Activated B cell treated with CpG ODN at 0.5 μM for 24 hours (primary cell): ENCODE results near the gene KCNJ15. TPM values are rescaled to one million over a fixed set of nuclear protein-coding genes. Genes with fewer than 3 reads are reported as not detected.

ENCODE experiments used
- ATAC-seq: fragments of 200-7000 bp; cut with Tn5 transposase; one replicate; pipeline ENCODE4 v1.10.0; 2021; ENCODE audit warnings: low read depth, mild to moderate bottlenecking, moderate library complexity
- CTCF ChIA-PET: fragments of 350-600 bp; sonication (Branson Sonifier 250); formaldehyde crosslinking; loops from one replicate; lab custom pipeline; 2021; ENCODE audit warnings: antibody characterized with exemption; lab: Charles Lee
- POLR2A ChIA-PET: fragments of 350-600 bp; sonication (Branson Sonifier 250); formaldehyde crosslinking; loops from one replicate; lab custom pipeline; 2021; ENCODE audit warnings: antibody characterized with exemption; lab: Charles Lee
- DNase-seq: peaks from one replicate; pipeline ENCODE4 v3.0.0; 2022
- H3K27ac Mint-ChIP-seq: one replicate; pipeline ENCODE4 v1.8.0; 2020; ENCODE audit warnings: mixed read lengths
- H3K27me3 Mint-ChIP-seq: one replicate; pipeline ENCODE4 v1.8.0; 2021; ENCODE audit warnings: mixed read lengths
- H3K36me3 Mint-ChIP-seq: one replicate; pipeline ENCODE4 v1.8.0; 2021; ENCODE audit warnings: low read depth, mixed read lengths
- H3K4me1 Mint-ChIP-seq: one replicate; pipeline ENCODE4 v1.8.0; 2021; ENCODE audit warnings: mixed read lengths
- H3K4me3 Mint-ChIP-seq: one replicate; pipeline ENCODE4 v1.8.0; 2020; ENCODE audit warnings: mild to moderate bottlenecking, mixed read lengths
- H3K9me3 Mint-ChIP-seq: one replicate; pipeline ENCODE4 v1.8.0; 2020; ENCODE audit warnings: mixed read lengths
- intact Hi-C: fragments of 100-400 bp; cut with micrococcal nuclease; formaldehyde crosslinking; loops from one replicate; pipeline ENCODE4 v1.15.1; 2024
- total RNA-seq: library from RNA; stranded (reverse); gene quantifications from 2 replicates; pipeline ENCODE4 v1.2.3, GENCODE V29; 2022
- TF ChIP-seq, protein P1 (sequence below): fragments of 200-600 bp; IDR thresholded peaks from one replicate; pipeline ENCODE4 v1.8.0; 2022; ENCODE audit warnings: antibody characterized with exemption, mild to moderate bottlenecking

Gene KCNJ15
- total RNA-seq, 1 donor from 2014 or later: not detected

DNA sequence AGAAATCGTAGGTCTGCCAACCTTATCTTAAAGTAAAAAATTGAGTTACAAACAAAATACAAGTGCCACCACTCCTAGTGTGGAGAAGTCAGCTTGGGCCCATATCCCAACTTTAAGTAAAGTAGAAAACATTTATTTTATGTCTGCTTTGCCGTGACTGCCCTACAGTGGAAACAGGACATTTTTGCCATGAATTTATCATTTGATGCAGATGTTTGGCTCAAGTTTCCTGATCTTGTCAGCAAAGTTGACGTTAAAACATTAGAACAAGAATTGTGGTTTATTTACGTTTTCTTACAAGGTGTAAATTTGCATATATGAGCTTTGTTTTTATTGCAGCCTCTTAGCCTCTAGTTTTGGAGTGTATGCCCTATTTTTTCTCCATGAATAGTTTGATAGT lies 17.1 kb upstream of the KCNJ15 start:
- no peak for ATAC-seq
- intact Hi-C loops: no loop called here
- no peak overlapping the region for H3K4me3 Mint-ChIP-seq

DNA sequence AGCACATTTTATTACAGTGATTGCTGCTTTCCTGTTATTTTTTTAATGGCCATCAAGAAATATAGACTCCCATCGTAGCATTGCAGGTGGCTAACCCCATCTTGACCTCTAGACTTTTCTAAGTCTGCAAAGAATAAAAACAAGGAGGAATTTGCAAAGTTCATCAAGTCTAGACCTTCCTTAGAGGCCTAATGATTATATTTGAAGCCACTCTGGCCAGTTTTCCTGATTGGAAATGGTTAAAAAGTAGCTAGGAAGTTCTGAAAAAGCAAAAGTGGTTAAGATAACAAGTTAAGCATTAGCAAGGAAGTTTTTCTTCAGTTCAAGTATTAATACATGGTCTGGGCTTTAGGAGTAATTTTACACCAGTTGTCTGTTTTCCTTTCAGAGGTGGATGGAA lies 16.7 kb upstream of the KCNJ15 start:
- no peaks in the 10 kb centered on the region for H3K4me1 Mint-ChIP-seq
- CTCF ChIA-PET: no interaction called here
- POLR2A ChIA-PET: no interaction called here
- no peak overlapping the region for H3K27ac Mint-ChIP-seq
- H3K36me3 Mint-ChIP-seq: no peaks in the 10 kb centered on the region
- no peak overlapping the region for H3K4me3 Mint-ChIP-seq
- peaks cover 5% of the 10 kb centered on the region for H3K27me3 Mint-ChIP-seq
- TF ChIP-seq, protein P1, sequence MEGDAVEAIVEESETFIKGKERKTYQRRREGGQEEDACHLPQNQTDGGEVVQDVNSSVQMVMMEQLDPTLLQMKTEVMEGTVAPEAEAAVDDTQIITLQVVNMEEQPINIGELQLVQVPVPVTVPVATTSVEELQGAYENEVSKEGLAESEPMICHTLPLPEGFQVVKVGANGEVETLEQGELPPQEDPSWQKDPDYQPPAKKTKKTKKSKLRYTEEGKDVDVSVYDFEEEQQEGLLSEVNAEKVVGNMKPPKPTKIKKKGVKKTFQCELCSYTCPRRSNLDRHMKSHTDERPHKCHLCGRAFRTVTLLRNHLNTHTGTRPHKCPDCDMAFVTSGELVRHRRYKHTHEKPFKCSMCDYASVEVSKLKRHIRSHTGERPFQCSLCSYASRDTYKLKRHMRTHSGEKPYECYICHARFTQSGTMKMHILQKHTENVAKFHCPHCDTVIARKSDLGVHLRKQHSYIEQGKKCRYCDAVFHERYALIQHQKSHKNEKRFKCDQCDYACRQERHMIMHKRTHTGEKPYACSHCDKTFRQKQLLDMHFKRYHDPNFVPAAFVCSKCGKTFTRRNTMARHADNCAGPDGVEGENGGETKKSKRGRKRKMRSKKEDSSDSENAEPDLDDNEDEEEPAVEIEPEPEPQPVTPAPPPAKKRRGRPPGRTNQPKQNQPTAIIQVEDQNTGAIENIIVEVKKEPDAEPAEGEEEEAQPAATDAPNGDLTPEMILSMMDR: no peak
- no peak for ATAC-seq
- intact Hi-C loops: no loop called here
- no peaks in the 10 kb centered on the region for H3K9me3 Mint-ChIP-seq
- DNase-seq: no peak

More for the DNA sequence above, 17.1 kb upstream of the KCNJ15 start:
- no peak for DNase-seq
- H3K27me3 Mint-ChIP-seq: peaks cover 5% of the 10 kb centered on the region
- H3K4me1 Mint-ChIP-seq: no peaks in the 10 kb centered on the region
- H3K9me3 Mint-ChIP-seq: no peaks in the 10 kb centered on the region
- TF ChIP-seq, protein P1: no peak
- CTCF ChIA-PET: no interaction called here
- no peak overlapping the region for H3K27ac Mint-ChIP-seq
- no peaks in the 10 kb centered on the region for H3K36me3 Mint-ChIP-seq
- POLR2A ChIA-PET: no interaction called here

DNA sequence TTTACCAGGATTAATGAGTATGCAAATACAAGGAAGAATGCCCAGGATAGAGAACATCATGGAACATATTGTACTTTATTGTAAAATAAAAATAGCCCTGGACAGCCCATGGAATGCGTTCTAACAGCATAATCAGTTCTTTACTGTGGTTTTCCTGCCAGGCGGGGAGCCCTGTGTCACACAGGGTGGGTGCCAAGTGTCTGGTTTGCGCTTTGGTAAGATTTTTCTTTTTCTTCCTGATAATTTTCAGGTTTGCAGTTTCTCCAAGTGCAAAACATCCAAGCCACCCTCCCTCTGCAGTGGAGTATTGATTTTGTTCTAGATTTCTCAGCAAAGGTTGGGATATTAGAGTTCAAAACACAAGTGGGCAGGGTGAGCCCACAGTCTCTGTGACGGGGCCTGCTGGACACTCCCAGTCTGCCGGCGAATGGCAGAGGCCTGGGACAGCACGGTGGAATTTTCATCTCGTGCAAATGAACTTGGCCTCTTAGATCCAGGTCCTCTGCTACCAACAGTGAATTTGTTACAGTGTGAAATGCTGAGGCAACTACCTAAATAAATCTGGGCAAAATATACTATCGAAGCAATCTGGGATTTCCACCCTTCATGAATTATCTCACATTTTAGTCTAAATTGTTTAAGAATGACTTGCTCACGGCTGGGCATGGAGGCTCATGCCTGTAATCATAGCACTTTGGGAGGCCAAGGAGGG lies 15.6 kb upstream of the KCNJ15 start:
- ATAC-seq: no peak
- H3K4me3 Mint-ChIP-seq: no peak overlapping the region
- TF ChIP-seq, protein P1: no peak
- no peak overlapping the region for H3K27ac Mint-ChIP-seq
- H3K9me3 Mint-ChIP-seq: no peaks in the 10 kb centered on the region
- CTCF ChIA-PET: no interaction called here
- H3K27me3 Mint-ChIP-seq: peaks cover 5% of the 10 kb centered on the region
- H3K36me3 Mint-ChIP-seq: no peaks in the 10 kb centered on the region
- DNase-seq: no peak
- intact Hi-C loops: no loop called here
- POLR2A ChIA-PET: no interaction called here
- H3K4me1 Mint-ChIP-seq: no peaks in the 10 kb centered on the region

DNA sequence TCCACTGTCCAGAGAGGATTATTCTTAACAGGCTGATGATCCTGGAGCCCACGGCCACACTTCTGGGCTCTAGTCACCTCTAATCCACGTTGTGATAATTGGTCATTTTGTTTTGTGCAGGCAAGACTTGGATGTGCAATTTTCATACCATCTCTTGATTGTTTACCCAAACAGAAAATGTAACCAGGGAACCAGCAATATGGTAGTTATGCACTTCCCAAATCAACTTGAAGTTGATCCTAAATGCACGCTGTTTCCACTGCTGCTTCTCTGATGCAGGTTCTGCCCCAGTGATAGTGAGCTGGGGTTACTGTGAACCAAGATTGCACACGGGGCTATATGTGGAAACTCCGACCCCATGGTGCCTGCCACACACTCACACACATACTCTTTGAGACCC lies 14.7 kb upstream of the KCNJ15 start:
- POLR2A ChIA-PET: no interaction called here
- intact Hi-C loops: no loop called here

DNA sequence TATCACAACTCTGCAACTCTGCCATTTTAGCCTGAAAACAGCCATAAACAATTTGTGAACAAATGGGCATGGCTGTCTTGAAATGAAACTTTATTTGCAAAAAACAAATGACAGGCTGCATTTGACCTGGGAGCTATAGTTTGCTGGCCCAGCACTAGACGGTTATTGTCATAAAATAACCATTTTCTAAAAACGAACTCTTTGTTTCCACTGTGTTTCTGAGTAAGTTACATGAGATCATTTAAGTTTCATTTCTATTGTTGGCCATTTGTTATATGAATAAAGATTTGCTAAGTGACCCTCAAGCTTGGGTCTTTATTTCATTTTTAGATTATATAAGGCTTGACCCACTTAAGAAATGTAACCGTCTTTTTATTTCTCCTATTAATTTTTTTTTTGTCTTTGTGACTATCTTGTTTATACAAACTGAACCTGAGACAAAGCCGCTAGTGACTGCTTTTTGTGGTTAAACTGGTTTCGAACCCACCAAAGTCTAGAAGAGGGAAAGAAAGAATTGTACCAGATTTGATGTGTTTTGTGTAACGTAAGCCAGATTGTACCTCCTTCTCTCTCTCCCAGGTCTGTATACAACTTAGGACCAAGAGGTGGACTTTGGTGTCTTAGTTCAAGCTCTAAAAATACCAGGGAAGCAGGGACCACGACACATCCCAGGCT lies 12.9 kb upstream of the KCNJ15 start:
- H3K9me3 Mint-ChIP-seq: peaks cover 2% of the 10 kb centered on the region
- POLR2A ChIA-PET: no interaction called here
- no peak for ATAC-seq
- H3K27ac Mint-ChIP-seq: no peak overlapping the region
- TF ChIP-seq, protein P1: no peak
- H3K27me3 Mint-ChIP-seq: peaks cover 5% of the 10 kb centered on the region
- intact Hi-C loops: no loop called here
- CTCF ChIA-PET: no interaction called here
- H3K36me3 Mint-ChIP-seq: no peaks in the 10 kb centered on the region
- DNase-seq: no peak
- no peak overlapping the region for H3K4me3 Mint-ChIP-seq
- H3K4me1 Mint-ChIP-seq: no peaks in the 10 kb centered on the region

More for the DNA sequence above, 14.7 kb upstream of the KCNJ15 start:
- no peak for DNase-seq
- H3K36me3 Mint-ChIP-seq: no peaks in the 10 kb centered on the region
- ATAC-seq: no peak
- CTCF ChIA-PET: no interaction called here
- no peak overlapping the region for H3K27ac Mint-ChIP-seq
- TF ChIP-seq, protein P1: no peak
- peaks cover 2% of the 10 kb centered on the region for H3K9me3 Mint-ChIP-seq
- no peaks in the 10 kb centered on the region for H3K4me1 Mint-ChIP-seq
- no peak overlapping the region for H3K4me3 Mint-ChIP-seq
- peaks cover 5% of the 10 kb centered on the region for H3K27me3 Mint-ChIP-seq
